Measurements from ENCODE around the gene ALG12.

DNA sequence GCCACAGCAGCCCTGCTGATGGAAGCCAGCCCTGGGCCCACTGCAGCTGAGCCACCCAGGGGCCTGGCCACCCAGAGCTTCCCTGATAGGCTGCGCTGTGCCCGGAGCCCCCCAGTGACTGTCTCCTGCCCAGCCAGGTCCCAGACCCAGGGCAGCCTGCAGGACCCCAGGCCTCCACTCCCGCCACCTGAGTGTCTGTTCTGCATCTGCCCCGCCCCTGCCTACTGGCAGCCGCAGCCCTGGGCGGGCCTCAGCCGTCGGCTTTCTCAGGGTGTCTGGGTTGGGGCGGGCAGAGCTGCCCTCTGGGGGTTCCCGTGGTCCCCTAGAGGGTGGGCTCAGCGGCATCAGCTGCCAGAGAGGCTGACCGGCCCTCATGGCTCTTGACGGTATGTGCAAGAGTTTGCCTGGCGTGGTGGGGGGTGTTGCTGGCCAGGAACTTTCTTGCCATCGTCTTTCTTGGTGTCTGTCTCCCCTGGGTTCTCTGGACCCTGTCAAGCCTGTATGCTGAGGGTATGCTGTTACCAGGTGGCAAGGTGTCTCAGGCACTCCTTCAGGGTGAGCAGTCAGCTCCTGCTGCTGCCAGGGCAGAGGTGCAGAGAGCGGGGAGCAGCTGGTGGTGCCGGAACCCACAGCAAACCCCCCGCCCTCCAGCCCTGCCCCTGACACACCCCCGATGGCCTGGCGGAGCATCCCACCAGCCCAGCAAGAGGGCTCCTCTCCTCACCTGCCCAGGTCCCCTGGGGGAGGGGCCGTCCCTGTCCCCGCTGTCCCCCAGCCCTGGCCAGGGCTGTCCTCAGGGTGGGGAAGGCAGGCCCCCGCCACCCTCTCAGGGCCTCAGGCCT, 30.1 kb upstream of the ALG12 start:
- TF ChIP-seq, protein P1, sequence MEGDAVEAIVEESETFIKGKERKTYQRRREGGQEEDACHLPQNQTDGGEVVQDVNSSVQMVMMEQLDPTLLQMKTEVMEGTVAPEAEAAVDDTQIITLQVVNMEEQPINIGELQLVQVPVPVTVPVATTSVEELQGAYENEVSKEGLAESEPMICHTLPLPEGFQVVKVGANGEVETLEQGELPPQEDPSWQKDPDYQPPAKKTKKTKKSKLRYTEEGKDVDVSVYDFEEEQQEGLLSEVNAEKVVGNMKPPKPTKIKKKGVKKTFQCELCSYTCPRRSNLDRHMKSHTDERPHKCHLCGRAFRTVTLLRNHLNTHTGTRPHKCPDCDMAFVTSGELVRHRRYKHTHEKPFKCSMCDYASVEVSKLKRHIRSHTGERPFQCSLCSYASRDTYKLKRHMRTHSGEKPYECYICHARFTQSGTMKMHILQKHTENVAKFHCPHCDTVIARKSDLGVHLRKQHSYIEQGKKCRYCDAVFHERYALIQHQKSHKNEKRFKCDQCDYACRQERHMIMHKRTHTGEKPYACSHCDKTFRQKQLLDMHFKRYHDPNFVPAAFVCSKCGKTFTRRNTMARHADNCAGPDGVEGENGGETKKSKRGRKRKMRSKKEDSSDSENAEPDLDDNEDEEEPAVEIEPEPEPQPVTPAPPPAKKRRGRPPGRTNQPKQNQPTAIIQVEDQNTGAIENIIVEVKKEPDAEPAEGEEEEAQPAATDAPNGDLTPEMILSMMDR (conservative IDR thresholded peaks at IDR 0.05; ENCODE audit: low read depth in 2 of 2), result no peak
- no peak for TF ChIP-seq POLR2AphosphoS5 (IDR thresholded peaks at IDR 0.05; ENCODE audit: low read depth)

Data from GM23338 (cell line).